Left ventricle myocardium superior (tissue), 1 donor: ENCODE results near the gene TNNT2. TPM values are rescaled to one million over a fixed set of nuclear protein-coding genes. Genes with fewer than 3 reads are reported as not detected.
A peak's percentile ranks its signal among the peaks of the same experiment; 100 is the strongest.

Source experiments
- ATAC-seq: fragments of 200-7000 bp; cut with Tn5 transposase; one replicate; pipeline ENCODE4 v1.9.1; 2020; ENCODE audit warnings: mild to moderate bottlenecking, moderate library complexity
- DNase-seq: peaks from one replicate; pipeline ENCODE4 v3.0.0-alpha.2; 2020
- intact Hi-C: fragments of 100-400 bp; cut with micrococcal nuclease; formaldehyde crosslinking; loops from one replicate; pipeline ENCODE4 v1.11.0; 2022
- total RNA-seq: library from RNA; stranded (reverse); fragmentation: NEBNext Ultra II Directional; extraction: Animal tissue kit (Norgen Biotek cat#: 25700); gene quantifications from one replicate; pipeline ENCODE4 v1.2.1, GENCODE V29; 2021
- donor health status: DM: no; HTN: yes; CAD: no; lungs with severe emphysema.

Gene TNNT2
- total RNA-seq, 1 donor from 2014 or later, result 10,350 TPM

- intact Hi-C loops, result no loop called here
- DNase-seq, result peak; percentile 52
- ATAC-seq, result no peak
These were observed 27.4 kb upstream of the TNNT2 start for GRCh38 chr1:201404722-201405483.

- DNase-seq (no peak), ATAC-seq (no peak)
- intact Hi-C loops, result no loop called here
These were observed 26.6 kb upstream of the TNNT2 start for GRCh38 chr1:201404055-201404454.

- intact Hi-C loops, result no loop called here
- no peak for DNase-seq
- no peak for ATAC-seq
These were observed 25.9 kb upstream of the TNNT2 start for GRCh38 chr1:201403359-201403758.

GRCh38 chr1:201401700-201402099, 24.2 kb upstream of the TNNT2 start:
- DNase-seq, result no peak
- ATAC-seq, result peak; percentile 64
- intact Hi-C loops, result no loop called here

GRCh38 chr1:201400852-201401230, 23.4 kb upstream of the TNNT2 start:
- no peak for DNase-seq
- ATAC-seq, result peak; percentile 46
- intact Hi-C loops, result no loop called here

GRCh38 chr1:201400212-201400851, 22.9 kb upstream of the TNNT2 start:
- ATAC-seq (no peak), DNase-seq (no peak)
- intact Hi-C loops, result no loop called here

- DNase-seq, result no peak
- intact Hi-C loops, result no loop called here
- ATAC-seq, result peak; percentile 16
These were observed 22.1 kb upstream of the TNNT2 start for GRCh38 chr1:201399352-201400126.

GRCh38 chr1:201399018-201399351, 21.5 kb upstream of the TNNT2 start, which contains the start of gene LAD1:
TSS of gene LAD1 (minus strand) at chr1:201399324. CDS start at chr1:201399306, 18 bp downstream.
- intact Hi-C loops, result no loop called here
- no peak for ATAC-seq
- DNase-seq, result no peak

GRCh38 chr1:201397675-201398074, 20.2 kb upstream of the TNNT2 start:
- intact Hi-C loops, result no loop called here
- no peak for DNase-seq
- no peak for ATAC-seq

- intact Hi-C loops, result no loop called here
- ATAC-seq (peak; percentile 6), DNase-seq (no peak)
These were observed 19.5 kb upstream of the TNNT2 start for GRCh38 chr1:201396861-201397464.

- no peak for ATAC-seq
- no peak for DNase-seq
These were observed 18.5 kb upstream of the TNNT2 start for GRCh38 chr1:201395936-201396335.

GRCh38 chr1:201394591-201394990, 17.1 kb upstream of the TNNT2 start:
- DNase-seq, result no peak
- intact Hi-C loops, result no loop called here
- ATAC-seq, result no peak

More at GRCh38 chr1:201395936-201396335, 18.5 kb upstream of the TNNT2 start:
- intact Hi-C loops, result no loop called here

GRCh38 chr1:201393076-201393475, 15.6 kb upstream of the TNNT2 start:
- intact Hi-C loops, result no loop called here

GRCh38 chr1:201391651-201392511, 14.4 kb upstream of the TNNT2 start:
- ATAC-seq, result peak; percentile 25
- intact Hi-C loops, result no loop called here
- DNase-seq, result no peak

More at GRCh38 chr1:201393076-201393475, 15.6 kb upstream of the TNNT2 start:
- ATAC-seq (no peak), DNase-seq (no peak)

GRCh38 chr1:201391225-201391624, 13.7 kb upstream of the TNNT2 start:
- intact Hi-C loops, result no loop called here
- DNase-seq, result no peak
- ATAC-seq, result no peak

GRCh38 chr1:201389051-201389450, 11.6 kb upstream of the TNNT2 start:
- DNase-seq (no peak), ATAC-seq (no peak)
- intact Hi-C loops, result no loop called here

- intact Hi-C loops, result no loop called here
- no peak for DNase-seq
These were observed 8.7 kb upstream of the TNNT2 start for GRCh38 chr1:201386208-201386607.

GRCh38 chr1:201385299-201385891, 7.9 kb upstream of the TNNT2 start:
- DNase-seq, result peak; percentile 83
- peak; percentile 71 for ATAC-seq
- intact Hi-C loops, result no loop called here

More at GRCh38 chr1:201386208-201386607, 8.7 kb upstream of the TNNT2 start:
- no peak for ATAC-seq
